Fibroblast of villous mesenchyme (primary cell): ENCODE results near the gene LIPT2. TPM values are rescaled to one million over a fixed set of nuclear protein-coding genes. Genes with fewer than 3 reads are reported as not detected.
"Not testable (repeated sequence)": the region's sequence is repeated elsewhere in the genome, so short reads cannot be mapped to it uniquely, and the experiment has no call there.

Experiments used
- DNase-seq: peaks from one replicate; pipeline ENCODE4 v3.0.0-alpha.2; 2010; ENCODE audit warnings: low read depth
- H3K4me3 ChIP-seq: 2 replicates; pipeline ENCODE4 v1.5.1; 2011; ENCODE audit warnings: low read depth, mild to moderate bottlenecking, low read length
- CTCF ChIP-seq: IDR thresholded peaks from 2 replicates; pipeline ENCODE4 v1.5.1; 2012; ENCODE audit warnings: low read depth, mild to moderate bottlenecking, low read length; ENCODE audit not compliant: insufficient read depth
- total RNA-seq: library from RNA; depleted of rRNA; stranded (reverse); fragments of >200 nt; gene quantifications from 2 replicates; pipeline ENCODE4 v1.2.3, GENCODE V29; 2012

The LIPT2 gene
- total RNA-seq, 1 donor: 1.7 TPM

DNA sequence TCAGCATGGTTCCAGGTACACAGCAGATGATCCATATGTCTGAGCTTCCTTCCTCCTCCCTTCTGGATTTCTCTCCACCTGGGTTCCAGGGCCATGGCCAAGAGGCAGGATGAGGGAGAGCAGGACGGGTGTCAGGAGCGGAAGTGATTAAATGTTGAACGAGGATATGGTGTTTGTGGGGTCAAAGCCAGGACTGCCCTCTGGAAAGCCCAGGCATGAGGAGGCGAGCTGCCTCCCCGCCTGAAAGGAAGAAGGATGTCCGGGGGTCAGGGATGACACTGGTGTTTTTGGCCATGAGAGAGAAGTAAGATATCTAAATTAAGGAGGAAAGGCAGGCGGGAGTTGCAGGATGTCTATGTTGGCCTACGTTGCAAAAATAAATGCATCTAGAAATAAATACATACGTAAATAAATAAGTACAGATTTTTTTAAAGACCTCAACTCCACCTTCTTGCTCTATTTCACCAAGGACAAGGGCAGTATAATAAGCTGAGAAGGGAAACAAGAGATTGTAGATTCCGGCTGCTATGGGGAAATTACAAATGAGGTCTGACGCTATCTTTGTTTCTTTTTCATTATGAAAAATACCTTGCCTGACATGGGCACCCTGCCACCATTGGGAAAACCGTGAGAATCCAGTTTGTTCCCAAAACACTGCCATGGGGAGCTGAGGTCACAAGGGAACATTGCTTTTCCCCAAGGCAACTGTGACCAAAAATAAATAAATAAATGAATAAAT lies 27.6 kb upstream of the LIPT2 start:
- no peak for DNase-seq
- no peak for TF ChIP-seq CTCF
- no peak overlapping the region for H3K4me3 ChIP-seq

- TF ChIP-seq CTCF: no peak
- peak; percentile 4 for DNase-seq
- no peak overlapping the region for H3K4me3 ChIP-seq
Observed at GRCh38 chr11:74520316-74520715, 26.8 kb upstream of the LIPT2 start.

DNA sequence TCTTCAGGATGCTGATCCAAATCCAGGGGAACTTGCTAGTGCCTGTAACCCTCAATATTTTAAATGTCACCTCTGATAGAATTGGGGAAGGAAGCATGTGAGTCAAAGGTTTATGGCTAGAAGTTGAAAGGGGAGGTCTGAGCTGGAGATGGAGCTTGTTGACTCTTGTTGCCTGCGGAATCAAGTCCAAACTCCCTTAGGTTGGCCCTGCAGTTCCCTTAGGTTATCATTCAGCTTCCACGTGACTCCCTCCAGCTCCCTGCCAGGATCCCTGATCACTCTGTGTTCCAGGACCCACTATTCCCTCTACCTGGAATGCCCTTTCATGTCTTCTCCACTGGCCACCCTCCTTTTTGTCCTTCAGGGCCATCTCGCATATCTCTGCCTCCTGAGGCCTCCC lies 26.2 kb upstream of the LIPT2 start:
- no peak for DNase-seq
- H3K4me3 ChIP-seq: no peak overlapping the region
- TF ChIP-seq CTCF: no peak

DNA sequence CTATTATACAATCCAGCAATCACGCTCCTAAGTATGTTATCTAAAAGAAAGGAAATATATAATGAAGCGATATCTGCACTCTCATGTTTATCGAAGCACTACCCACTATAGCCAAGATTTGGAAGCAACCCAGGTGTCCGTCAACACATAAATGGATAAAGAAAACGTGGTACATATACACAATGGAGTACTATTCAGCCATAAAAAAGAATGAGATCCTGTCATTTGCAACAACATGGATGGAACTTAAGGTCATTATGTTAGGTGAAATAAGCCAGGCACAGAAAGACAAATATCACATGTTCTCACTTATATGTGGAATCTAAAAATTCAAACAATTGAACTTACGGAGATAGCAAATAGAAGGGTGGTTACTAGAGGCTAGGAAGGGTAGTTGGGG lies 24.1 kb upstream of the LIPT2 start:
- H3K4me3 ChIP-seq, DNase-seq: not testable (repeated sequence)

DNA sequence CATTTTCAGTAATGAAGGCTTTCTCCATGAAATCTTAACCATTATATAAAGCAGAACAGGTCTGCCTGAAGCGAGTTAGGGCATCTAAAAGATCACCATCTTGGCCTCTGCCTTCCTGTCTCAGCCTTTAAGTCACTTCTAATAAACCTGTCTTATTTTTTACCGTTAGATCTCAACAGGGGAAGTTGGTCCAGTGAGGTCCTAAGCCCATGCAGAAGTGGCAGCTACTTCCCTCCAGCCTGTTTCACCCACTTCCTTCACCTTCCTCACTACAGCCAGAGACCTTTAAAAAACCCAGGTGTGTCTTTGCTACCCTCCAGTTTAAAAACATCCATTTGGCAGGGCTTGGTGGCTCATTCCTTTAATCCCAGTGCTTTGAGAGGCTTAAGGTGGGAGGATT lies 14.1 kb upstream of the LIPT2 start:
- DNase-seq: no peak
- no peak overlapping the region for H3K4me3 ChIP-seq
- TF ChIP-seq CTCF: no peak

DNA sequence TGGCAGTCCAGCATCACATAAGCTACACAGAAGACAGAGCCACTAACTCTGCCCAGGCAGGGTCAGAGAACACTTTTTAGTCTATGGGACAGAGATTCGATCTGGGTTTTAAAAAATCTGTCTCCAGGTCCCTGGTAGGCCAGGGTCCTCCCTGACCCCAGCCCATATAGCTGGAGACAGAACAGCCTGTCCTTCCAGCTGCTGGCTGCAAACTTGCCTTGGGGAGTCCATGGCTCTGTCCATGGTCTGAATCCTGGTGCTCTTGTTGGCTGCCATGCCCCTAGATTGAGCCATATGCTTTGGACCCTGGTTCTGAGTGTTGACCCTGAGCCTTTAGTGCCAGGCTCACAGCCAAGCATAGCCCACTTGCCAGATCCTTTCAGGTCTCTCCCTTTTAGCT lies 13.3 kb upstream of the LIPT2 start:
- DNase-seq: no peak
- no peak overlapping the region for H3K4me3 ChIP-seq
- no peak for TF ChIP-seq CTCF

- no peak overlapping the region for H3K4me3 ChIP-seq
- TF ChIP-seq CTCF: no peak
- DNase-seq: no peak
Observed at GRCh38 chr11:74505911-74506310, 12.4 kb upstream of the LIPT2 start.
